Measurements from ENCODE around the gene GRB10. TPM values are rescaled to one million over a fixed set of nuclear protein-coding genes. Genes with fewer than 3 reads are reported as not detected.

The GRB10 gene
- total RNA-seq, 1 experiment from 2014 or later = 83.7 TPM

- DNase-seq (ENCODE audit: low read depth) = no peak
- in situ Hi-C loops (cut with HindIII; ENCODE audit: low pct_unique_long_range_greater_than_20kb, low sequenced_read_pairs) = no loop called here
Observed at GRCh38 chr7:50657912-50658311, 124.8 kb downstream of the GRB10 start.

- in situ Hi-C loops (cut with HindIII; ENCODE audit: low pct_unique_long_range_greater_than_20kb, low sequenced_read_pairs) = no loop called here
- DNase-seq (ENCODE audit: low read depth) = no peak
Observed at GRCh38 chr7:50657341-50657873, 125.3 kb downstream of the GRB10 start.

GRCh38 chr7:50656141-50656895 lies 126.4 kb downstream of the GRB10 start:
- no peak for DNase-seq (ENCODE audit: low read depth)
- in situ Hi-C loops (cut with HindIII; ENCODE audit: low pct_unique_long_range_greater_than_20kb, low sequenced_read_pairs) = no loop called here

- no peak for DNase-seq (ENCODE audit: low read depth)
- in situ Hi-C loops (cut with HindIII; ENCODE audit: low pct_unique_long_range_greater_than_20kb, low sequenced_read_pairs) = no loop called here
Observed at GRCh38 chr7:50655490-50655889, 127.2 kb downstream of the GRB10 start.

GRCh38 chr7:50655020-50655419 lies 127.7 kb downstream of the GRB10 start:
- DNase-seq (ENCODE audit: low read depth) = no peak
- in situ Hi-C loops (cut with HindIII; ENCODE audit: low pct_unique_long_range_greater_than_20kb, low sequenced_read_pairs) = no loop called here

- in situ Hi-C loops (cut with HindIII; ENCODE audit: low pct_unique_long_range_greater_than_20kb, low sequenced_read_pairs) = no loop called here
- no peak for DNase-seq (ENCODE audit: low read depth)
Observed at GRCh38 chr7:50653981-50654425, 128.7 kb downstream of the GRB10 start.

GRCh38 chr7:50653126-50653864 lies 129.4 kb downstream of the GRB10 start:
- DNase-seq (ENCODE audit: low read depth) = no peak
- in situ Hi-C loops (cut with HindIII; ENCODE audit: low pct_unique_long_range_greater_than_20kb, low sequenced_read_pairs) = no loop called here

GRCh38 chr7:50652400-50653125 lies 130.1 kb downstream of the GRB10 start:
- in situ Hi-C loops (cut with HindIII; ENCODE audit: low pct_unique_long_range_greater_than_20kb, low sequenced_read_pairs) = no loop called here
- DNase-seq (ENCODE audit: low read depth) = no peak

- in situ Hi-C loops (cut with HindIII; ENCODE audit: low pct_unique_long_range_greater_than_20kb, low sequenced_read_pairs) = no loop called here
- DNase-seq (ENCODE audit: low read depth) = no peak
Observed at GRCh38 chr7:50651271-50651989, 131.3 kb downstream of the GRB10 start.

- in situ Hi-C loops (cut with HindIII; ENCODE audit: low pct_unique_long_range_greater_than_20kb, low sequenced_read_pairs) = no loop called here
- DNase-seq (ENCODE audit: low read depth) = no peak
Observed at GRCh38 chr7:50650057-50650664, 132.5 kb downstream of the GRB10 start.

GRCh38 chr7:50649259-50649885 lies 133.3 kb downstream of the GRB10 start:
- in situ Hi-C loops (cut with HindIII; ENCODE audit: low pct_unique_long_range_greater_than_20kb, low sequenced_read_pairs) = no loop called here
- DNase-seq (ENCODE audit: low read depth) = no peak

GRCh38 chr7:50648570-50649169 lies 134.0 kb downstream of the GRB10 start:
- in situ Hi-C loops (cut with HindIII; ENCODE audit: low pct_unique_long_range_greater_than_20kb, low sequenced_read_pairs) = no loop called here
- no peak for DNase-seq (ENCODE audit: low read depth)

GRCh38 chr7:50648076-50648475 lies 134.6 kb downstream of the GRB10 start:
- in situ Hi-C loops (cut with HindIII; ENCODE audit: low pct_unique_long_range_greater_than_20kb, low sequenced_read_pairs) = no loop called here
- DNase-seq (ENCODE audit: low read depth) = no peak

GRCh38 chr7:50647286-50647980 lies 135.3 kb downstream of the GRB10 start:
- no peak for DNase-seq (ENCODE audit: low read depth)
- in situ Hi-C loops (cut with HindIII; ENCODE audit: low pct_unique_long_range_greater_than_20kb, low sequenced_read_pairs) = no loop called here

- no peak for DNase-seq (ENCODE audit: low read depth)
Observed at GRCh38 chr7:50646069-50646468, 136.6 kb downstream of the GRB10 start.

GRCh38 chr7:50645186-50645585 lies 137.5 kb downstream of the GRB10 start:
- in situ Hi-C loops (cut with HindIII; ENCODE audit: low pct_unique_long_range_greater_than_20kb, low sequenced_read_pairs) = no loop called here
- DNase-seq (ENCODE audit: low read depth) = no peak

More at GRCh38 chr7:50646069-50646468, 136.6 kb downstream of the GRB10 start:
- in situ Hi-C loops (cut with HindIII; ENCODE audit: low pct_unique_long_range_greater_than_20kb, low sequenced_read_pairs) = no loop called here

Measured in Caki2 (cell line).